Uterus (tissue), 4 donors: ENCODE results near the gene SSBP3. TPM values are rescaled to one million over a fixed set of nuclear protein-coding genes. Genes with fewer than 3 reads are reported as not detected.

Experiments
- DNase-seq, 2 donors: peaks; one replicate each; pipeline ENCODE4 v3.0.0-alpha.2; 2019 to 2020
- H3K27ac ChIP-seq, 2 donors: fragments of 200-600 bp; sonication (generic); 1 replicate in 1 of 2; 2 replicates in 1 of 2; pipeline ENCODE4 v1.5.1; 2016 to 2018
- H3K27me3 ChIP-seq, 2 donors: fragments of 200-600 bp; sonication (generic); one replicate each; pipeline ENCODE4 v1.5.1; 2018 to 2019; ENCODE audit warnings: control low read depth in 1 of 2
- H3K36me3 ChIP-seq, 2 donors: fragments of 200-600 bp; sonication (generic); one replicate each; pipeline ENCODE4 v1.5.1; 2019; ENCODE audit warnings: control low read depth in 1 of 2
- H3K4me1 ChIP-seq, 2 donors: fragments of 200-600 bp; sonication (generic); one replicate each; pipeline ENCODE4 v1.5.1; 2018 to 2019; ENCODE audit warnings: control low read depth in 1 of 2
- H3K4me3 ChIP-seq, 2 donors: fragments of 200-600 bp; sonication (generic); 1 replicate in 1 of 2; 2 replicates in 1 of 2; pipeline ENCODE4 v1.5.1; 2018 to 2019; ENCODE audit warnings: mild to moderate bottlenecking in 1 of 2
- H3K9me3 ChIP-seq, 2 donors: fragments of 200-600 bp; sonication (generic); one replicate each; pipeline ENCODE4 v1.5.1; 2019; ENCODE audit warnings: control low read depth in 1 of 2
- POLR2A ChIP-seq, 2 donors: fragments of 450-650 bp; IDR thresholded peaks; one replicate each; pipeline ENCODE4 v1.6.1; 2016; ENCODE audit warnings: antibody characterized with exemption in 2 of 2, mild to moderate bottlenecking in 1 of 2, moderate library complexity in 1 of 2
- intact Hi-C: fragments of 100-400 bp; cut with DNase I; formaldehyde crosslinking; loops from one replicate; pipeline ENCODE4 v1.15.1; 2023; ENCODE audit warnings: low total_unique reads
- total RNA-seq, 4 donors: library from RNA; depleted of rRNA in 3 of 4; stranded (reverse); fragments of >200 nt in 3 of 4; gene quantifications; one replicate each; pipeline versions ENCODE4 v1.1.0 to v1.2.4, GENCODE V29; 2014 to 2023
- TF ChIP-seq, protein P1 (sequence below), 4 experiments: fragments of 200-600 bp in 2 of 4; fragments of 450-650 bp in 2 of 4; sonication (generic) in 2 of 4; IDR thresholded peaks; one replicate each; pipeline ENCODE4 v1.5.1; 2016 to 2019; ENCODE audit warnings: antibody characterized with exemption in 4 of 4, mild to moderate bottlenecking in 2 of 4, moderate library complexity in 1 of 4
- donor health status: DM: yes; HTN: yes; CAD: no.

Gene SSBP3
- total RNA-seq, 4 donors from 2014 or later = 19.7 to 125 (median 31.4) TPM

DNA sequence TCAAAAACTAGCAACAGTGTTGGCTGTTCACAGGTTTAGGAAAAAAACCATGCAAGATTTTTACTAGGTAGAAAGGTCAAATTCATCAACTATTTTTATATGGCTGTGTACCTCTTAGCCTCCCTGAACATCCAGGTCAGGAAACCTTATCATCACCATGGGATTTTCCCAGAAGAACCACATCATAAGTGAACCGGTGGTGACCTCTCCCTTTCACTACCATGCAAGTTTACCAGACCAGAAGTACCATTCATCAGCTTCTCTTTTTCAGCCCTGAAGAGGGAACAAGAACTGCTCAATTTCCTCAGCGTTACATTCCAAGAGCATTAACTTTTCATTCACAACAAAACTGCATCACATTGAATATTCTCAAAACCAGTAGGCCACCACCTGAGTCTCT is 5.9 kb downstream of the SSBP3 start:
- no peaks in the 10 kb centered on the region for H3K27me3 ChIP-seq
- H3K4me1 ChIP-seq = peaks cover 9 to 14% of the 10 kb centered on the region in 2 donors
- no peak for DNase-seq
- H3K27ac ChIP-seq = no peak overlapping the region
- intact Hi-C loops = no loop called here
- no peak overlapping the region for H3K4me3 ChIP-seq
- H3K9me3 ChIP-seq = no peaks in the 10 kb centered on the region
- H3K36me3 ChIP-seq = no peaks in the 10 kb centered on the region
- TF ChIP-seq POLR2A (IDR thresholded peaks at IDR 0.05) = no peak
- TF ChIP-seq, protein P1, sequence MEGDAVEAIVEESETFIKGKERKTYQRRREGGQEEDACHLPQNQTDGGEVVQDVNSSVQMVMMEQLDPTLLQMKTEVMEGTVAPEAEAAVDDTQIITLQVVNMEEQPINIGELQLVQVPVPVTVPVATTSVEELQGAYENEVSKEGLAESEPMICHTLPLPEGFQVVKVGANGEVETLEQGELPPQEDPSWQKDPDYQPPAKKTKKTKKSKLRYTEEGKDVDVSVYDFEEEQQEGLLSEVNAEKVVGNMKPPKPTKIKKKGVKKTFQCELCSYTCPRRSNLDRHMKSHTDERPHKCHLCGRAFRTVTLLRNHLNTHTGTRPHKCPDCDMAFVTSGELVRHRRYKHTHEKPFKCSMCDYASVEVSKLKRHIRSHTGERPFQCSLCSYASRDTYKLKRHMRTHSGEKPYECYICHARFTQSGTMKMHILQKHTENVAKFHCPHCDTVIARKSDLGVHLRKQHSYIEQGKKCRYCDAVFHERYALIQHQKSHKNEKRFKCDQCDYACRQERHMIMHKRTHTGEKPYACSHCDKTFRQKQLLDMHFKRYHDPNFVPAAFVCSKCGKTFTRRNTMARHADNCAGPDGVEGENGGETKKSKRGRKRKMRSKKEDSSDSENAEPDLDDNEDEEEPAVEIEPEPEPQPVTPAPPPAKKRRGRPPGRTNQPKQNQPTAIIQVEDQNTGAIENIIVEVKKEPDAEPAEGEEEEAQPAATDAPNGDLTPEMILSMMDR (IDR thresholded peaks at IDR 0.05) = no peak

DNA sequence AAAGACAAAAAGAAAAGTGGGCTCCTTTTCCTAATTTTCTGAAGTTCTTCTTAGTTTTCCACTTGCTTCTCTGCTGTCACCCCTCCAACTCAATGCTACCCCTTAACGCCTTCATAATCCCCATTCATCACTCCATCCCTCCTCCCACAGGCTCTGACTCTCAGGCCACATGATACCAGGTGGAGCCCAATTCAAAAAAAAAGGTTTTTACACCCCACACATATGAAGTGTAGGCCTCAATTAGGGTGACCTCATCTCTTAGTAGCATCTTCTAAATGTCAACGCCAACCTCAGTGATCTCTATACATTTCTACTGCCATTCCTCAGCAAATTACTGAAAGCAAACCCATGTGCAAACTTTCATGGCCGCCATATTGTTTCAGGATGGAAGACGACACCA is 6.4 kb downstream of the SSBP3 start:
- TF ChIP-seq, protein P1 (IDR thresholded peaks at IDR 0.05) = no peak
- TF ChIP-seq POLR2A (IDR thresholded peaks at IDR 0.05) = no peak
- H3K4me1 ChIP-seq = peaks cover 9 to 14% of the 10 kb centered on the region in 2 donors
- intact Hi-C loops = no loop called here
- DNase-seq = no peak
- no peak overlapping the region for H3K4me3 ChIP-seq
- H3K27me3 ChIP-seq = no peaks in the 10 kb centered on the region
- no peaks in the 10 kb centered on the region for H3K36me3 ChIP-seq
- no peak overlapping the region for H3K27ac ChIP-seq
- H3K9me3 ChIP-seq = no peaks in the 10 kb centered on the region

DNA sequence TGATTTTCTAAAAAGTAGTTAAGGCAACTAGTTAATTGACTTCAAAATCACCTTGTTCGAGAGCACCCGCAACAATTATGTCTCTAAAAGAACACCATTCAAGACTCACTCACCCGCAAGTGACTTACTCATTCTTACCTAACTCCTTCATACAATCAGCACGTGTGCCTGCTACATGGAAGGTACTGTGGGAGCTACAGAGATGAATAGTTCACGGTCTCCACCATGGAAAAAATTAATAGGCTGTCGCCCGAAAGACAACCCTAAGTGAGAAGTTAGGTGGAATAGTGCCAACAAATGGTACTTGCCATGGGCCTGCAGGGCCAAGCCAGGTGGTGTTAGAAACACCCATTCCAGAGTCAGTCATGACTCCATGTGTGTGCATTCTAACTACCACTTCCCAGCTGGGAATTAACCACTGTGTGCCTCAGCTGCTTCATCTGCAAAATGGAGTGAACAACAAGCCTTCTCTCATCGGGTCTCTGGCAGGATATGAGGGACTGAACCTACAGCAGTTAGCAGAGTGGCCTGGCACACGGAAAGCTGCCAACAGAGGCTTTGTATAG is 7.1 kb downstream of the SSBP3 start:
- H3K36me3 ChIP-seq = no peaks in the 10 kb centered on the region
- DNase-seq = no peak
- TF ChIP-seq, protein P1 (IDR thresholded peaks at IDR 0.05) = no peak
- no peak for TF ChIP-seq POLR2A (IDR thresholded peaks at IDR 0.05)
- H3K4me3 ChIP-seq = no peak overlapping the region
- H3K9me3 ChIP-seq = no peaks in the 10 kb centered on the region
- no peak overlapping the region for H3K27ac ChIP-seq
- peaks cover 9 to 14% of the 10 kb centered on the region in 2 donors for H3K4me1 ChIP-seq
- H3K27me3 ChIP-seq = no peaks in the 10 kb centered on the region
- intact Hi-C loops = no loop called here

DNA sequence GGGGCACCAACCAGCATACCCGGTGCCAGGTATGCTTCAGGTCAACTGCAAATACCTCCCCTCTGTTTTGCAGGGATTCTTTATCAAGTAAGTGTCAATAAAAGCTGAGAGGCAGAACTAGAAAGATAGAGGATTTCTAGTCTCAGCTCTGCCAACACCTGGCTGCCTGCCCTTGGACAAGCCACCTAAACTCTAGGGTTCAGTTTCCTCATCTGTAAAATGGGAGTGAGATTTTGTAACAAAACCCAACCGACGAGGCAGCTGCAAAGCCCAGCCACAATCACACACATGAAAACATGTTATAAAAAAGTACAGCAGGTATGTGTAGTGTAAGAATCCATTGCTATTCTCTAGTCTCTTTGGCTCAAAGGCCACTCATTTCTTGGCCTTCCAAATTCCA is 8.2 kb downstream of the SSBP3 start:
- H3K4me3 ChIP-seq = no peak overlapping the region
- H3K36me3 ChIP-seq = no peaks in the 10 kb centered on the region
- no peaks in the 10 kb centered on the region for H3K9me3 ChIP-seq
- DNase-seq = no peak
- H3K4me1 ChIP-seq = peaks cover 9% of the 10 kb centered on the region in 2 donors
- TF ChIP-seq, protein P1 (IDR thresholded peaks at IDR 0.05) = no peak
- TF ChIP-seq POLR2A (IDR thresholded peaks at IDR 0.05) = no peak
- H3K27me3 ChIP-seq = no peaks in the 10 kb centered on the region
- H3K27ac ChIP-seq = peak overlapping the region in 1 of 2 donors; percentile 43
- intact Hi-C loops = no loop called here

DNA sequence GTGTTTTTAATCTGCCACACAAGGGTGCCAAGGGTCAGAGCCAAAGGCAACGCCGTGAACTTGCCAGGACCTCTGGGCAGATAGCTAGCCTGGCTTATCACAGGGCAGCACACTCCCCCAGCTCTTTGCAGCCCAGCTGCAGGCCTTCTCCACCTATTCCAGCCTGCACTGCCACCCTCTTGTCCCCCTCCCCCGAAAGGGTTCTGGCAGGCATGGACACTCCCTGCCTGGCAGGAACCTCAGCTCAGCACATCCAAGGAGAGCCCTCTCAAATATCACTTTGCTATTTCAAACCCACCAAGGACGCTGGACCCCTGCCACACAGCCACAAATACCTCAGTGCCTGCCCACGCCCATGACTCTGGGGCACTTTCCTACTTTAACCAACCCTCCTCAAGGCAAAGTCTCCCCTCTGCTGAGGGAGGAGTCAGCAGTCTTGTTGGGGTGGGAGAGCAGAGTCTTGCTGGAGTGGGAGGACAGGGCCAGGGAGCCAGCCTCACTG is 9.1 kb downstream of the SSBP3 start:
- H3K27me3 ChIP-seq = no peaks in the 10 kb centered on the region
- peak overlapping the region in 1 of 2 donors; percentile 43 for H3K27ac ChIP-seq
- intact Hi-C loops = no loop called here
- peaks cover 9% of the 10 kb centered on the region in 2 donors for H3K4me1 ChIP-seq
- H3K36me3 ChIP-seq = no peaks in the 10 kb centered on the region
- no peak overlapping the region for H3K4me3 ChIP-seq
- TF ChIP-seq, protein P1 (IDR thresholded peaks at IDR 0.05) = no peak
- no peaks in the 10 kb centered on the region for H3K9me3 ChIP-seq
- no peak for DNase-seq
